M059J (cell line): ENCODE measurements around the gene RIMBP2. TPM values are rescaled to one million over a fixed set of nuclear protein-coding genes. Genes with fewer than 3 reads are reported as not detected.

Source experiments
- DNase-seq: peaks from one replicate; pipeline ENCODE4 v3.0.0-alpha.2; 2012; ENCODE audit warnings: low read depth
- total RNA-seq: library from RNA; depleted of rRNA; stranded (reverse); fragments of >200 nt; shearing (Covaris generic); gene quantifications from 2 replicates; pipeline ENCODE4 v1.2.3, GENCODE V29; 2014; rRNA removed

The RIMBP2 gene
- total RNA-seq, 1 experiment from 2014 or later = 0.47 TPM

GRCh38 chr12:130374083-130374482, 342.0 kb downstream of the RIMBP2 start:
- DNase-seq = no peak

- no peak for DNase-seq
These were observed 343.2 kb downstream of the RIMBP2 start for GRCh38 chr12:130372936-130373335.

GRCh38 chr12:130371296-130371695, 344.8 kb downstream of the RIMBP2 start:
- DNase-seq = no peak

GRCh38 chr12:130369816-130370215, 346.3 kb downstream of the RIMBP2 start:
- DNase-seq = no peak

GRCh38 chr12:130367523-130367922, 348.6 kb downstream of the RIMBP2 start:
- DNase-seq = no peak

- DNase-seq = no peak
These were observed 349.1 kb downstream of the RIMBP2 start for GRCh38 chr12:130367003-130367402.

- no peak for DNase-seq
These were observed 349.9 kb downstream of the RIMBP2 start for GRCh38 chr12:130366159-130366558.

- no peak for DNase-seq
These were observed 351.5 kb downstream of the RIMBP2 start for GRCh38 chr12:130364578-130364977.

- no peak for DNase-seq
These were observed 354.0 kb downstream of the RIMBP2 start for GRCh38 chr12:130362060-130362459.

- DNase-seq = no peak
These were observed 358.3 kb downstream of the RIMBP2 start for GRCh38 chr12:130357729-130358330.

- DNase-seq = no peak
These were observed 358.9 kb downstream of the RIMBP2 start for GRCh38 chr12:130357241-130357640.

GRCh38 chr12:130356222-130356621, 359.9 kb downstream of the RIMBP2 start:
- DNase-seq = no peak

GRCh38 chr12:130354407-130354806, 361.7 kb downstream of the RIMBP2 start:
- DNase-seq = no peak

- DNase-seq = no peak
These were observed 363.0 kb downstream of the RIMBP2 start for GRCh38 chr12:130353081-130353480.

- DNase-seq = no peak
These were observed 364.8 kb downstream of the RIMBP2 start for GRCh38 chr12:130351326-130351725.

- DNase-seq = no peak
These were observed 365.4 kb downstream of the RIMBP2 start for GRCh38 chr12:130350715-130351114.

- no peak for DNase-seq
These were observed 368.5 kb downstream of the RIMBP2 start for GRCh38 chr12:130347588-130347987.

Other genes starting within 250 kb of the RIMBP2 start
- gene STX2, start 123.0 kb upstream of the RIMBP2 start, total RNA-seq = 17.8 and 29.2 TPM in 2 replicates
- gene RAN, start 155.8 kb upstream of the RIMBP2 start, total RNA-seq = 435 and 579 TPM in 2 replicates
- not detected in 2 replicates for gene ADGRD1, start 237.6 kb upstream of the RIMBP2 start, total RNA-seq